Neural cell (in vitro differentiated cells): ENCODE measurements around the gene URI1. TPM values are rescaled to one million over a fixed set of nuclear protein-coding genes. Genes with fewer than 3 reads are reported as not detected.

Source experiments
- H2AFZ ChIP-seq: fragments of 200-600, 300-800 bp; sonication (generic), shearing (Covaris generic); 2 replicates; pipeline ENCODE4 v1.6.0; 2014; ENCODE audit warnings: low read depth, mild to moderate bottlenecking, antibody characterized with exemption, low read length, moderate library complexity
- H3F3A ChIP-seq: fragments of 200-600 bp; shearing (Covaris generic); 2 replicates; pipeline ENCODE4 v1.6.1; 2016; ENCODE audit warnings: mild to moderate bottlenecking, moderate library complexity, mixed read lengths, antibody characterized with exemption, low read length; ENCODE audit not compliant: insufficient read depth, poor library complexity, severe bottlenecking
- H3K27ac ChIP-seq: fragments of 200-600, 300-800 bp; sonication (generic), shearing (Covaris generic); 2 replicates; pipeline ENCODE4 v1.5.1; 2014; ENCODE audit warnings: mild to moderate bottlenecking, low read length, moderate library complexity
- H3K27me3 ChIP-seq: fragments of 300-800, 200-600 bp; sonication (generic), shearing (Covaris generic); 2 replicates; pipeline ENCODE4 v1.6.0; 2014; ENCODE audit warnings: mild to moderate bottlenecking, low read depth, low read length, moderate library complexity; ENCODE audit not compliant: insufficient read depth
- H3K36me3 ChIP-seq: fragments of 300-800, 200-600 bp; sonication (generic), shearing (Covaris generic); 2 replicates; pipeline ENCODE4 v1.5.1; 2014; ENCODE audit warnings: mild to moderate bottlenecking, antibody characterized with exemption, low read length, moderate library complexity; ENCODE audit not compliant: insufficient read depth
- H3K4me2 ChIP-seq: fragments of 300-800, 200-600 bp; sonication (generic), shearing (Covaris generic); 2 replicates; pipeline ENCODE4 v1.6.0; 2014; ENCODE audit warnings: mild to moderate bottlenecking, low read length
- H3K4me3 ChIP-seq: fragments of 300-800, 200-600 bp; sonication (generic), shearing (Covaris generic); 2 replicates; pipeline ENCODE4 v1.5.1; 2014; ENCODE audit warnings: mild to moderate bottlenecking, low read length, moderate library complexity
- H3K79me2 ChIP-seq: fragments of 200-600 bp; shearing (Covaris generic); replicated peaks from 2 replicates; pipeline ENCODE4 v1.6.0; 2014; ENCODE audit warnings: mild to moderate bottlenecking, low read length, moderate library complexity; ENCODE audit not compliant: insufficient read depth
- H3K9ac ChIP-seq: fragments of 300-800, 200-600 bp; sonication (generic), shearing (Covaris generic); 2 replicates; pipeline ENCODE4 v1.6.1; 2016; ENCODE audit warnings: mild to moderate bottlenecking, low read length, mixed read lengths
- H3K9me2 ChIP-seq: fragments of 200-600 bp; shearing (Covaris generic); 2 replicates; pipeline ENCODE4 v1.6.1; 2016; ENCODE audit warnings: mild to moderate bottlenecking, low read length, mixed read lengths; ENCODE audit not compliant: insufficient read depth
- H3K9me3 ChIP-seq: fragments of 200-600, 300-800 bp; sonication (generic), shearing (Covaris generic); 2 replicates; pipeline ENCODE4 v1.6.1; 2016; ENCODE audit warnings: mild to moderate bottlenecking, mixed run types, low read length, moderate library complexity, mixed read lengths
- H4K20me1 ChIP-seq: fragments of 200-600 bp; shearing (Covaris generic); 2 replicates; pipeline ENCODE4 v1.6.1; 2016; ENCODE audit warnings: mild to moderate bottlenecking, mixed run types; ENCODE audit not compliant: insufficient read depth
- EP300 ChIP-seq: fragments of 450-650 bp; conservative IDR thresholded peaks from 2 replicates; pipeline ENCODE4 v1.6.1; 2014; ENCODE audit warnings: antibody characterized with exemption, mild to moderate bottlenecking, moderate library complexity; ENCODE audit not compliant: poor library complexity, severe bottlenecking
- EZH2 ChIP-seq: fragments of 200-600, 300-800 bp; shearing (Covaris generic), sonication (generic); IDR thresholded peaks from 2 replicates; pipeline ENCODE4 v1.6.1; 2014; ENCODE audit warnings: antibody characterized with exemption, low read length, borderline replicate concordance, mild to moderate bottlenecking; ENCODE audit not compliant: insufficient read depth, poor library complexity, severe bottlenecking
- MXI1 ChIP-seq: fragments of 450-650 bp; conservative IDR thresholded peaks from 2 replicates; pipeline ENCODE4 v1.6.1; 2014; ENCODE audit warnings: antibody characterized with exemption, mild to moderate bottlenecking; ENCODE audit not compliant: poor library complexity, severe bottlenecking
- POLR2AphosphoS5 ChIP-seq: IDR thresholded peaks from 2 replicates; pipeline ENCODE4 v1.6.1; 2012
- RAD21 ChIP-seq: fragments of 450-650 bp; conservative IDR thresholded peaks from 2 replicates; pipeline ENCODE4 v1.6.1; 2014; ENCODE audit warnings: antibody characterized with exemption, mild to moderate bottlenecking, moderate library complexity
- SMC3 ChIP-seq: fragments of 450-650 bp; conservative IDR thresholded peaks from 2 replicates; pipeline ENCODE4 v1.6.1; 2014; ENCODE audit warnings: antibody characterized with exemption, mild to moderate bottlenecking, moderate library complexity; ENCODE audit not compliant: poor library complexity
- TAF1 ChIP-seq: IDR thresholded peaks from 2 replicates; pipeline ENCODE4 v1.6.1; 2012; ENCODE audit warnings: low read depth
- polyA plus RNA-seq: library from polyadenylated mRNA; depleted of rRNA; stranded (reverse); fragments of >200 nt; gene quantifications from 2 replicates; pipeline ENCODE4 v1.2.3, GENCODE V29; 2014
- TF ChIP-seq, protein P1 (sequence below): fragments of 450-650 bp; IDR thresholded peaks from 2 replicates; pipeline ENCODE4 v1.5.1; 2014; ENCODE audit warnings: antibody characterized with exemption, mild to moderate bottlenecking, moderate library complexity; ENCODE audit not compliant: poor library complexity, severe bottlenecking
- TF ChIP-seq, protein P2 (sequence below): IDR thresholded peaks from 2 replicates; pipeline ENCODE4 v1.6.1; 2012; ENCODE audit warnings: borderline replicate concordance

URI1 gene
- polyA plus RNA-seq, 1 donor from 2014 or later: 55.4 TPM

GRCh38 chr19:30028118-30028991 lies 86.3 kb downstream of the URI1 start:
- no peaks in the 10 kb centered on the region for H3K9me2 ChIP-seq
- H3K79me2 ChIP-seq: no peaks in the 10 kb centered on the region
- H3K9me3 ChIP-seq: no peaks in the 10 kb centered on the region

GRCh38 chr19:30028992-30029343 lies 86.9 kb downstream of the URI1 start:
- Histone ChIP-seq H3K27ac (no peak overlapping the region), H3K27me3 (no peaks in the 10 kb centered on the region), H3F3A (no peaks in the 10 kb centered on the region), H2AFZ (no peak overlapping the region), H3K9ac (no peak overlapping the region), H3K9me2 (no peaks in the 10 kb centered on the region), H3K9me3 (no peaks in the 10 kb centered on the region), H4K20me1 (no peaks in the 10 kb centered on the region), H3K4me3 (no peak overlapping the region), H3K36me3 (no peaks in the 10 kb centered on the region), H3K79me2 (no peaks in the 10 kb centered on the region), H3K4me2 (no peak overlapping the region)
- TF ChIP-seq RAD21: no peak
- no peak for TF ChIP-seq EZH2
- TF ChIP-seq, protein P1, sequence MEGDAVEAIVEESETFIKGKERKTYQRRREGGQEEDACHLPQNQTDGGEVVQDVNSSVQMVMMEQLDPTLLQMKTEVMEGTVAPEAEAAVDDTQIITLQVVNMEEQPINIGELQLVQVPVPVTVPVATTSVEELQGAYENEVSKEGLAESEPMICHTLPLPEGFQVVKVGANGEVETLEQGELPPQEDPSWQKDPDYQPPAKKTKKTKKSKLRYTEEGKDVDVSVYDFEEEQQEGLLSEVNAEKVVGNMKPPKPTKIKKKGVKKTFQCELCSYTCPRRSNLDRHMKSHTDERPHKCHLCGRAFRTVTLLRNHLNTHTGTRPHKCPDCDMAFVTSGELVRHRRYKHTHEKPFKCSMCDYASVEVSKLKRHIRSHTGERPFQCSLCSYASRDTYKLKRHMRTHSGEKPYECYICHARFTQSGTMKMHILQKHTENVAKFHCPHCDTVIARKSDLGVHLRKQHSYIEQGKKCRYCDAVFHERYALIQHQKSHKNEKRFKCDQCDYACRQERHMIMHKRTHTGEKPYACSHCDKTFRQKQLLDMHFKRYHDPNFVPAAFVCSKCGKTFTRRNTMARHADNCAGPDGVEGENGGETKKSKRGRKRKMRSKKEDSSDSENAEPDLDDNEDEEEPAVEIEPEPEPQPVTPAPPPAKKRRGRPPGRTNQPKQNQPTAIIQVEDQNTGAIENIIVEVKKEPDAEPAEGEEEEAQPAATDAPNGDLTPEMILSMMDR: no peak
- no peak for TF ChIP-seq SMC3
- TF ChIP-seq MXI1: no peak
- TF ChIP-seq, protein P2, sequence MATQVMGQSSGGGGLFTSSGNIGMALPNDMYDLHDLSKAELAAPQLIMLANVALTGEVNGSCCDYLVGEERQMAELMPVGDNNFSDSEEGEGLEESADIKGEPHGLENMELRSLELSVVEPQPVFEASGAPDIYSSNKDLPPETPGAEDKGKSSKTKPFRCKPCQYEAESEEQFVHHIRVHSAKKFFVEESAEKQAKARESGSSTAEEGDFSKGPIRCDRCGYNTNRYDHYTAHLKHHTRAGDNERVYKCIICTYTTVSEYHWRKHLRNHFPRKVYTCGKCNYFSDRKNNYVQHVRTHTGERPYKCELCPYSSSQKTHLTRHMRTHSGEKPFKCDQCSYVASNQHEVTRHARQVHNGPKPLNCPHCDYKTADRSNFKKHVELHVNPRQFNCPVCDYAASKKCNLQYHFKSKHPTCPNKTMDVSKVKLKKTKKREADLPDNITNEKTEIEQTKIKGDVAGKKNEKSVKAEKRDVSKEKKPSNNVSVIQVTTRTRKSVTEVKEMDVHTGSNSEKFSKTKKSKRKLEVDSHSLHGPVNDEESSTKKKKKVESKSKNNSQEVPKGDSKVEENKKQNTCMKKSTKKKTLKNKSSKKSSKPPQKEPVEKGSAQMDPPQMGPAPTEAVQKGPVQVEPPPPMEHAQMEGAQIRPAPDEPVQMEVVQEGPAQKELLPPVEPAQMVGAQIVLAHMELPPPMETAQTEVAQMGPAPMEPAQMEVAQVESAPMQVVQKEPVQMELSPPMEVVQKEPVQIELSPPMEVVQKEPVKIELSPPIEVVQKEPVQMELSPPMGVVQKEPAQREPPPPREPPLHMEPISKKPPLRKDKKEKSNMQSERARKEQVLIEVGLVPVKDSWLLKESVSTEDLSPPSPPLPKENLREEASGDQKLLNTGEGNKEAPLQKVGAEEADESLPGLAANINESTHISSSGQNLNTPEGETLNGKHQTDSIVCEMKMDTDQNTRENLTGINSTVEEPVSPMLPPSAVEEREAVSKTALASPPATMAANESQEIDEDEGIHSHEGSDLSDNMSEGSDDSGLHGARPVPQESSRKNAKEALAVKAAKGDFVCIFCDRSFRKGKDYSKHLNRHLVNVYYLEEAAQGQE: no peak
- TF ChIP-seq POLR2AphosphoS5: no peak
- TF ChIP-seq TAF1: no peak
- TF ChIP-seq EP300: no peak

More at GRCh38 chr19:30028118-30028991, 86.3 kb downstream of the URI1 start:
- Histone ChIP-seq H3F3A (no peaks in the 10 kb centered on the region), H3K27me3 (no peaks in the 10 kb centered on the region), H3K9ac (no peak overlapping the region), H3K4me2 (no peak overlapping the region), H3K4me3 (no peak overlapping the region), H3K36me3 (no peaks in the 10 kb centered on the region), H2AFZ (no peak overlapping the region), H3K27ac (no peak overlapping the region), H4K20me1 (no peaks in the 10 kb centered on the region)
- TF ChIP-seq TAF1 (no peak), RAD21 (no peak), EZH2 (no peak), POLR2AphosphoS5 (no peak), EP300 (no peak)
- TF ChIP-seq, protein P2: no peak
- TF ChIP-seq, protein P1: no peak
